Panc1 (cell line): ENCODE results near the gene GLE1.

Experiments
- CTCF ChIP-seq: fragments of 450-650 bp; IDR thresholded peaks from 2 replicates; pipeline ENCODE4 v1.5.1; 2017; ENCODE audit warnings: mild to moderate bottlenecking
- POLR2AphosphoS5 ChIP-seq: IDR thresholded peaks from 2 replicates; pipeline ENCODE4 v1.6.1; 2012; ENCODE audit warnings: mild to moderate bottlenecking, low read depth, low read length, moderate library complexity
- TCF7L2 ChIP-seq: IDR thresholded peaks from 2 replicates; pipeline ENCODE4 v1.6.1; 2011; ENCODE audit warnings: mild to moderate bottlenecking, low read depth, low read length, inconsistent platforms

DNA sequence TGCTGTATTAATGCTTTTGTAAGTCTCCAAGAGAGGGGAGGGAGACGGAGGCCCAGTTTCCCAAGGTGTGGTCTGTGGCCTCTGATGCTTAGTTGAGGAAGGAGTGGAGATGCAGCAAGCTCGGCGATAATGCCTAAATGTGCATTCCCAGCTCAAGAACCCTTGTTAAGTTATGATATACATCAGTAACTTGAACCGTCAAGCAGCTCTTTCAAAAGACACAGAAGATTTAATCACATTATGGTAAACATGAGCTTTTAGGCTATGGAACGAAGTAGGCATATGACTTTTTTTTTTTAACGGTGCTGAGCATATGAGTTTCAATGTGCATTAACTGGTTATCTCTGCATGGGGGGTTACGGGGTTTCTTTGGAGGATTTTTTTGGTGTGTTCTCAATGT, 22.3 kb upstream of the GLE1 start:
- TF ChIP-seq POLR2AphosphoS5 (no peak), TCF7L2 (no peak), CTCF (no peak)
